PC-9 (cell line): ENCODE results near the gene MYCBPAP.

ENCODE experiments used
- CTCF ChIP-seq: fragments of 200-600 bp; sonication (generic); conservative IDR thresholded peaks from 2 replicates; pipeline ENCODE4 v1.6.1; 2017; ENCODE audit warnings: mixed run types, antibody characterized with exemption, mild to moderate bottlenecking, moderate library complexity
- EZH2 ChIP-seq: fragments of 200-600 bp; sonication (generic); IDR thresholded peaks from 2 replicates; pipeline ENCODE4 v1.8.0; 2017; ENCODE audit warnings: antibody characterized with exemption, low read depth

GRCh38 chr17:50566886-50567285 is 58.6 kb downstream of the MYCBPAP start:
- no peak for TF ChIP-seq CTCF
- TF ChIP-seq EZH2: no peak
